ENCODE measurements around the gene TGDS. TPM values are rescaled to one million over a fixed set of nuclear protein-coding genes. Genes with fewer than 3 reads are reported as not detected.

Gene TGDS
- total and polyA plus RNA-seq, 2 of the 8 experiments (the other 6 are each of a cell fraction or from before 2014, with no cell fraction given) = 11.6 to 11.8 TPM

DNA sequence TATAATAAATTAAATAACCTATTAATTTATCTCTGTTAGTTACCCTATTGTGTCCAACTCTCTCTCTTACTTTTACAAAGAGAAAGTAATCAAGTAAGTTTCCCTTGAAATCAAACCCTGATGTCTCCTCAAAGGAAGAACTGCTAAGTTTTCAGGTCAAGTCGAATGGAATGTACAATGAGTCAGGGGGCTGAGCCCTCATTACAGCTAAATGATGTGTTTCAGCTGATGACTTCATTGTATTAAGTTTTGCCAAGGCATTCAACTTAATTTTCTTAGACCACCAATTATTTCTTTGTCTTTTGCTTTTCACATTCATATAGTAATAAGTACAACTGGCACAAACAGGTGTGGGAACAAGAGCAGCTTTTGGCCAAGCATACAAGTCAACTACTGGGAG is 61.8 kb downstream of the TGDS start:
- no peak overlapping the region for H4K91ac ChIP-seq (replicated peaks; ENCODE audit: insufficient read length, low read length)
- H3K4ac ChIP-seq (replicated peaks; ENCODE audit: insufficient read length, low read depth, low read length) = no peak overlapping the region
- H3K79me2 ChIP-seq (ENCODE audit: control insufficient read depth in 1 of 2, insufficient read depth in 2 of 2, low read length in 2 of 2) = no peaks in the 10 kb centered on the region
- H4K8ac ChIP-seq (ENCODE audit: extremely low read depth, insufficient read depth, low read length) = no peak overlapping the region
- H3K23ac ChIP-seq (ENCODE audit: insufficient read length) = no peak overlapping the region
- no peak overlapping the region for H4K5ac ChIP-seq (ENCODE audit: insufficient read length, low read depth, low read length)
- peaks cover 0 to 4% (median 0%) of the 10 kb centered on the region in 4 experiments; a peak in 1 of 7 replicates for H3K4me1 ChIP-seq (replicated peaks in 1 of 4; ENCODE audit: control insufficient read depth in 3 of 4, insufficient read depth in 4 of 4, low read length in 3 of 4)
- H2AK5ac ChIP-seq (ENCODE audit: low read depth, low read length) = no peak overlapping the region
- no peaks in the 10 kb centered on the region for H3K9me3 ChIP-seq (ENCODE audit: insufficient read depth in 2 of 2, low read depth in 1 of 2, low read length in 1 of 2)
- CTCF ChIA-PET (ENCODE audit: partially characterized antibody) = interaction anchor here (0.7 kb wide), 1 partner anchor 81 kb away, joined by 3 read pairs; no protein-coding TSS in a partner anchor
- H3K27ac ChIP-seq (ENCODE audit: low read depth, low read length) = no peak overlapping the region
- H3K23me2 ChIP-seq (ENCODE audit: low read depth, low read length) = no peaks in the 10 kb centered on the region
- H3K27me3 ChIP-seq (replicated peaks in 1 of 4; ENCODE audit: control insufficient read depth in 3 of 4, extremely low read depth in 1 of 4, insufficient read depth in 3 of 4, low read length in 3 of 4) = no peaks in the 10 kb centered on the region
- H3K4me2 ChIP-seq (ENCODE audit: insufficient read depth in 1 of 2, low read depth in 2 of 2, low read length in 2 of 2) = no peak overlapping the region
- no peak overlapping the region for H3K18ac ChIP-seq (ENCODE audit: extremely low read depth, low read length)
- H3K56ac ChIP-seq (replicated peaks; ENCODE audit: insufficient read length, low read depth, low read length) = no peak overlapping the region
- no peak overlapping the region for H2BK20ac ChIP-seq (ENCODE audit: low read length)
- H3K9ac ChIP-seq (replicated peaks in 1 of 4; ENCODE audit: extremely low read depth in 1 of 4, low read depth in 3 of 4, low read length in 3 of 4) = no peak overlapping the region
- no peaks in the 10 kb centered on the region for H3K36me3 ChIP-seq (ENCODE audit: control insufficient read depth in 2 of 4, insufficient read depth in 4 of 4, low read length in 3 of 4)
- H2BK12ac ChIP-seq (ENCODE audit: low read depth, low read length) = no peak overlapping the region
- no peaks in the 10 kb centered on the region for H3K79me1 ChIP-seq (ENCODE audit: low read depth, low read length)
- FAIRE-seq (no peak), DNase-seq (ENCODE audit: low read depth in 1 of 2, low spot score in 2 of 2) (no peak)
- H2BK15ac ChIP-seq (ENCODE audit: low read length) = no peak overlapping the region
- H2BK5ac ChIP-seq (ENCODE audit: low read depth, low read length) = no peak overlapping the region
- no peak overlapping the region for H2AFZ ChIP-seq (ENCODE audit: low read length)
- H4K20me1 ChIP-seq (replicated peaks in 1 of 2; ENCODE audit: control insufficient read depth in 1 of 2, insufficient read depth in 2 of 2, low read length in 2 of 2) = no peaks in the 10 kb centered on the region
- H3K4me3 ChIP-seq (ENCODE audit: extremely low read depth in 1 of 4, insufficient read depth in 2 of 4, low read depth in 3 of 4, low read length in 4 of 4) = no peak overlapping the region
- H3K14ac ChIP-seq (ENCODE audit: insufficient read length) = no peak overlapping the region
- POLR2A ChIA-PET (ENCODE audit: partially characterized antibody) = no interaction called here
- no peak overlapping the region for H2BK120ac ChIP-seq (replicated peaks; ENCODE audit: low read depth, low read length)
- WGBS, 2 experiments (ENCODE audit: extremely low coverage in 1 of 2, insufficient coverage in 1 of 2, insufficient read length in 1 of 2, insufficient replicate concordance in 2 of 2, low coverage in 1 of 2, low lambda C conversion rate in 2 of 2, missing lambda C conversion rate in 1 of 2) = 91% methylated on average over 1 of the region's 1 CpG; no CpG with 5 or more reads in 1 of the 2 experiments
- TF ChIP-seq BRCA1 (IDR thresholded peaks at IDR 0.05; ENCODE audit: low read depth, low read length) (no peak), KDM4A (IDR thresholded peaks at IDR 0.05; ENCODE audit: low read depth, low read length, severe bottlenecking) (no peak), BCL11A (IDR thresholded peaks at IDR 0.05; ENCODE audit: low read depth in 2 of 2, low read length in 2 of 2) (no peak), PHF8 (conservative IDR thresholded peaks at IDR 0.05; ENCODE audit: low read depth, low read length) (no peak), TEAD4 (IDR thresholded peaks at IDR 0.05; ENCODE audit: low read depth, low read length) (no peak), SP1 (IDR thresholded peaks at IDR 0.05; ENCODE audit: low read depth, low read length) (no peak), SIN3A (conservative IDR thresholded peaks at IDR 0.05 in 1 of 2, IDR thresholded peaks at IDR 0.05 in 1 of 2; ENCODE audit: low read depth in 1 of 2, low read length in 2 of 2) (no peak), SAP30 (IDR thresholded peaks at IDR 0.05; ENCODE audit: insufficient read depth, insufficient replicate concordance, low read length) (no peak)
- TF ChIP-seq, protein P1, sequence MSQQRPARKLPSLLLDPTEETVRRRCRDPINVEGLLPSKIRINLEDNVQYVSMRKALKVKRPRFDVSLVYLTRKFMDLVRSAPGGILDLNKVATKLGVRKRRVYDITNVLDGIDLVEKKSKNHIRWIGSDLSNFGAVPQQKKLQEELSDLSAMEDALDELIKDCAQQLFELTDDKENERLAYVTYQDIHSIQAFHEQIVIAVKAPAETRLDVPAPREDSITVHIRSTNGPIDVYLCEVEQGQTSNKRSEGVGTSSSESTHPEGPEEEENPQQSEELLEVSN (IDR thresholded peaks at IDR 0.05) = no peak
- TF ChIP-seq, protein P2, sequence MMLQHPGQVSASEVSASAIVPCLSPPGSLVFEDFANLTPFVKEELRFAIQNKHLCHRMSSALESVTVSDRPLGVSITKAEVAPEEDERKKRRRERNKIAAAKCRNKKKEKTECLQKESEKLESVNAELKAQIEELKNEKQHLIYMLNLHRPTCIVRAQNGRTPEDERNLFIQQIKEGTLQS (IDR thresholded peaks at IDR 0.05; ENCODE audit: insufficient read depth, low read depth, low read length) = no peak
- TF ChIP-seq, protein P3, sequence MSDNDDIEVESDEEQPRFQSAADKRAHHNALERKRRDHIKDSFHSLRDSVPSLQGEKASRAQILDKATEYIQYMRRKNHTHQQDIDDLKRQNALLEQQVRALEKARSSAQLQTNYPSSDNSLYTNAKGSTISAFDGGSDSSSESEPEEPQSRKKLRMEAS (IDR thresholded peaks at IDR 0.05) = no peak

All from H1 (cell line).